ENCODE results near the gene C4orf36. TPM values are rescaled to one million over a fixed set of nuclear protein-coding genes. Genes with fewer than 3 reads are reported as not detected.

The C4orf36 gene
- total and polyA plus RNA-seq, 2 donors (not counting 1 experiment from before 2014, with no cell fraction given), result 0.98 to 6.3 TPM

DNA sequence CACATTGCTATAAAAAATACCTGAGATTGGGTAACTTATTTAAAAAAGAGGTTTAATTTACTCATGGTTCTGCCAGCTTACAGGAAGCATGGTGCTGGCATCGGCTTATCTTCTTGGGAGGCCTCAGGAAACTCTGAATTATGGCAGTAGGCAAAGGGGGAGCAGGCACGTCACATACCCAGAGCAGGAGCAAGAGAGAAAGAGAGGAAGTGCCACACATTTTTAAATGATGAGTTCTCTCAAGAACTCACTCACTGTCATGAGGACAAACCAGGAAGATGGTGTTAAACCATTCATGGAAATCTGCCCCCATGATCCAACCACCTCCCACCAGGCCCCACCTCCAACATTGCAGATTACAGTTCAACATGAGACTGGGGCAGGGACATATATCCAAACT, 32.6 kb upstream of the C4orf36 start:
- Histone ChIP-seq H4K20me1 (ENCODE audit: control insufficient read depth, extremely low read depth, insufficient read depth, low read length) (no peaks in the 10 kb centered on the region), H3K4me1 (ENCODE audit: control insufficient read depth, extremely low read depth, insufficient read depth, low read length) (peaks cover 14% of the 10 kb centered on the region), H3K79me2 (ENCODE audit: control insufficient read depth, insufficient read depth, low read length) (no peaks in the 10 kb centered on the region), H3K4me3 (replicated peaks in 1 of 4; ENCODE audit: control extremely low read depth in 1 of 4, insufficient read depth in 1 of 4, low read depth in 3 of 4, low read length in 4 of 4) (no peak overlapping the region), H3K9ac (ENCODE audit: insufficient read depth, low read length) (no peak overlapping the region), H3K9me3 (ENCODE audit: control insufficient read depth, insufficient read depth, low read depth, low read length) (no peaks in the 10 kb centered on the region), H3K27ac (ENCODE audit: insufficient read depth, low read length) (no peak overlapping the region), H3K36me3 (ENCODE audit: control insufficient read depth, insufficient read depth, low read length) (no peaks in the 10 kb centered on the region), H3K27me3 (ENCODE audit: control insufficient read depth, insufficient read depth, low read length) (no peaks in the 10 kb centered on the region), H3K4me2 (ENCODE audit: extremely low read depth, insufficient read depth, low read length) (no peak overlapping the region), H2AFZ (ENCODE audit: low read length) (no peak overlapping the region)
- no peak for TF ChIP-seq EZH2 (IDR thresholded peaks at IDR 0.05; ENCODE audit: low read length, missing control alignments)
- TF ChIP-seq, protein P1, sequence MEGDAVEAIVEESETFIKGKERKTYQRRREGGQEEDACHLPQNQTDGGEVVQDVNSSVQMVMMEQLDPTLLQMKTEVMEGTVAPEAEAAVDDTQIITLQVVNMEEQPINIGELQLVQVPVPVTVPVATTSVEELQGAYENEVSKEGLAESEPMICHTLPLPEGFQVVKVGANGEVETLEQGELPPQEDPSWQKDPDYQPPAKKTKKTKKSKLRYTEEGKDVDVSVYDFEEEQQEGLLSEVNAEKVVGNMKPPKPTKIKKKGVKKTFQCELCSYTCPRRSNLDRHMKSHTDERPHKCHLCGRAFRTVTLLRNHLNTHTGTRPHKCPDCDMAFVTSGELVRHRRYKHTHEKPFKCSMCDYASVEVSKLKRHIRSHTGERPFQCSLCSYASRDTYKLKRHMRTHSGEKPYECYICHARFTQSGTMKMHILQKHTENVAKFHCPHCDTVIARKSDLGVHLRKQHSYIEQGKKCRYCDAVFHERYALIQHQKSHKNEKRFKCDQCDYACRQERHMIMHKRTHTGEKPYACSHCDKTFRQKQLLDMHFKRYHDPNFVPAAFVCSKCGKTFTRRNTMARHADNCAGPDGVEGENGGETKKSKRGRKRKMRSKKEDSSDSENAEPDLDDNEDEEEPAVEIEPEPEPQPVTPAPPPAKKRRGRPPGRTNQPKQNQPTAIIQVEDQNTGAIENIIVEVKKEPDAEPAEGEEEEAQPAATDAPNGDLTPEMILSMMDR (conservative IDR thresholded peaks at IDR 0.05 in 1 of 2, IDR thresholded peaks at IDR 0.05 in 1 of 2; ENCODE audit: low read depth in 1 of 2, low read length in 2 of 2), result no peak
- DNase-seq (ENCODE audit: low read depth in 2 of 2), result peak; percentile 64 to 69

DNA sequence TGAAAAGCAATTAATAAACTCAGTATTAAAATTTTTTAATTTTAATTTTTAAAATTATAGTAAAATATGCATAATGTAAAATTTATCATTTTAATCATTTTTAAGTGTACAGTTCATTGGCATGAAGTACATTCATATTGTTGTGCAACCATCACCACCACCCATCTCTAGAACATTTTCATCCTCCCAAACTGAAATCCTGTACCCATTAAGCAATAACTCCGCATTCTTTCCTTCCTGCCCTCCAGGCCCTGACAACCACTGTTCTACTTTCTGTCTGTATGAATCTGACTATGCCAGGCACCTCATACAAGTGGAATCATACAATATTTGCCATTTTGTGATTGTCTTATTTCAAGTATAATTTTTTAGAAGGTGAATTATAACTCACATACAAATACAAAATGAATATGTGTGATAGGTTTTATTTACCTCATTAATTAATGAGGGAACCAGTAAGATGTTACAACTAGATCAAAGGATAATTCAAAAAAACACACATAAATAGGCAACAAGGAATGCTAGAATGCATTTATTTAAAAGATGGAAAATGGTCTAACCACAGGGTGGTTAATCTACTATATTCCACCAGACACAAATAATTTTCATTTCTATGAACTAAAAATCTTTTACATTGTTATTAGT, 29.5 kb upstream of the C4orf36 start:
- Histone ChIP-seq H3K9ac (ENCODE audit: insufficient read depth, low read length) (no peak overlapping the region), H3K27me3 (ENCODE audit: control insufficient read depth, insufficient read depth, low read length) (no peaks in the 10 kb centered on the region), H4K20me1 (ENCODE audit: control insufficient read depth, extremely low read depth, insufficient read depth, low read length) (no peaks in the 10 kb centered on the region), H3K4me1 (ENCODE audit: control insufficient read depth, extremely low read depth, insufficient read depth, low read length) (peaks cover 5% of the 10 kb centered on the region), H3K27ac (ENCODE audit: insufficient read depth, low read length) (no peak overlapping the region), H3K4me2 (ENCODE audit: extremely low read depth, insufficient read depth, low read length) (no peak overlapping the region), H3K4me3 (replicated peaks in 1 of 4; ENCODE audit: control extremely low read depth in 1 of 4, insufficient read depth in 1 of 4, low read depth in 3 of 4, low read length in 4 of 4) (no peak overlapping the region), H2AFZ (ENCODE audit: low read length) (no peak overlapping the region), H3K9me3 (ENCODE audit: control insufficient read depth, insufficient read depth, low read depth, low read length) (no peaks in the 10 kb centered on the region), H3K79me2 (ENCODE audit: control insufficient read depth, insufficient read depth, low read length) (no peaks in the 10 kb centered on the region), H3K36me3 (ENCODE audit: control insufficient read depth, insufficient read depth, low read length) (no peaks in the 10 kb centered on the region)
- TF ChIP-seq, protein P1 (conservative IDR thresholded peaks at IDR 0.05 in 1 of 2, IDR thresholded peaks at IDR 0.05 in 1 of 2; ENCODE audit: low read depth in 1 of 2, low read length in 2 of 2), result no peak
- no peak for TF ChIP-seq EZH2 (IDR thresholded peaks at IDR 0.05; ENCODE audit: low read length, missing control alignments)
- DNase-seq (ENCODE audit: low read depth in 2 of 2), result peak in 1 of 2 donors; percentile 46

DNA sequence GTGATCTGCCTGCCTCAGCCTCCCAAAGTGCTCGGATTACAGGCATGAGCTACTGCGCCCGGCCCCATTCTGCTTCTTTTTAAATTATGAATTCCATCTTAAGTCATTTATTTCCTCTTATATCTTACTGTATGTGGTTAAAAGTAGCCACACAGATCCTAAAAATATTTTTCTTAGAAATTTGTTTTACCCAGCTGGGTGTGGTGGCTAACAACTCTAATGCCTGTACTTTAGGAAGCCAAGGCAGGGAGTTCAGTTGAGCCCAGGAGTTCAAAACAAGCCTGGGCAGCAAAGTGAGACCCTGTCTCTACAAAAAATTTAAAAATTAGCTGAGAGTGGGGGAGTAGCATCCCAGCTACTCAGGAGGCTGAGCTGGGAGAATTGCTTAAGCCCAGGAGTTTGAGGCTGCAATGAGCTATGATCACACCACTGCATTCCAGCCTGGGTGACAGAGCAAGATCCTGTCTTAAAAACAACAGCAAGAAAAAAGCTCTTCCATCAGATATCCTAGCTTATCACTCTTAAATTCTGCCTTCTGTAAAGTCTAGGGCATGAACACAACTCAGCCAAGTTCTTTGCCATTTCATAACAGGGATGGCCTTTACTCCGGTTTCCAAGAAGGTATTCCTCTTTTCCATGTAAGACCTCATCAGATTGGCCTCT, 27.5 kb upstream of the C4orf36 start:
- Histone ChIP-seq H3K4me2 (ENCODE audit: extremely low read depth, insufficient read depth, low read length) (no peak overlapping the region), H3K79me2 (ENCODE audit: control insufficient read depth, insufficient read depth, low read length) (no peaks in the 10 kb centered on the region), H3K27me3 (ENCODE audit: control insufficient read depth, insufficient read depth, low read length) (no peaks in the 10 kb centered on the region), H3K4me3 (replicated peaks in 1 of 4; ENCODE audit: control extremely low read depth in 1 of 4, insufficient read depth in 1 of 4, low read depth in 3 of 4, low read length in 4 of 4) (no peak overlapping the region), H3K9ac (ENCODE audit: insufficient read depth, low read length) (no peak overlapping the region), H3K36me3 (ENCODE audit: control insufficient read depth, insufficient read depth, low read length) (no peaks in the 10 kb centered on the region), H4K20me1 (ENCODE audit: control insufficient read depth, extremely low read depth, insufficient read depth, low read length) (no peaks in the 10 kb centered on the region), H3K27ac (ENCODE audit: insufficient read depth, low read length) (no peak overlapping the region), H3K9me3 (ENCODE audit: control insufficient read depth, insufficient read depth, low read depth, low read length) (no peaks in the 10 kb centered on the region), H2AFZ (ENCODE audit: low read length) (no peak overlapping the region), H3K4me1 (ENCODE audit: control insufficient read depth, extremely low read depth, insufficient read depth, low read length) (peaks cover under 1% of the 10 kb centered on the region)
- DNase-seq (ENCODE audit: low read depth in 2 of 2), result peak in 1 of 2 donors; percentile 18
- no peak for TF ChIP-seq EZH2 (IDR thresholded peaks at IDR 0.05; ENCODE audit: low read length, missing control alignments)
- TF ChIP-seq, protein P1 (conservative IDR thresholded peaks at IDR 0.05 in 1 of 2, IDR thresholded peaks at IDR 0.05 in 1 of 2; ENCODE audit: low read depth in 1 of 2, low read length in 2 of 2), result no peak
